Measurements from ENCODE around the gene KCNQ1OT1.

DNA sequence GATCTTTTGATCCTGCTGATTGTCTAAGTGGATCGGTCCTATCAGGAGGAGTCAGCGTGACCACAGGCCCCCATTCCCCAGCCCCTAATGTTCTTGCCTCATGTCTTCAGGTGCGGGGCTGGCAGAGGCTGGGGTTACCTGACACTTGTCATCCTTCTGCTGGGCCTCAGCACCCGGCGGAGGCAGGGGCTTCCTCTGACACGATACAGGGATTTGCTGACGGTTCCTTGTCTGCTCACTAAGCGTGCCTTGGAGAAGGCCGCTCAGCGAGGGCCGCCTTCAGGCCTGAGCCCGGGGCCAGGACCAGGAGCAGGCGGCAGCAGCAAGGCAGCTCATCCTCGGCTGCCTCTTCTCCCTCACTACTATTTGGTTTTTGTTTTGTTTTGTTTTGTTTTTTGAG is 45.7 kb upstream of the KCNQ1OT1 start:
- TF ChIP-seq KLF1 (tag by site-specific recombination; IDR thresholded peaks at IDR 0.05) (no peak), YY1 (tag by site-specific recombination; IDR thresholded peaks at IDR 0.05) (no peak), ZNF501 (tag by site-specific recombination; IDR thresholded peaks at IDR 0.05) (no peak), ZNF302 (tag by site-specific recombination; IDR thresholded peaks at IDR 0.05; ENCODE audit: low read depth) (no peak), GLI4 (tag by site-specific recombination; IDR thresholded peaks at IDR 0.05) (no peak), ZNF529 (tag by site-specific recombination; IDR thresholded peaks at IDR 0.05; ENCODE audit: insufficient replicate concordance) (no peak), GFI1B (tag by site-specific recombination; IDR thresholded peaks at IDR 0.05) (no peak)
- TF ChIP-seq, protein P1, sequence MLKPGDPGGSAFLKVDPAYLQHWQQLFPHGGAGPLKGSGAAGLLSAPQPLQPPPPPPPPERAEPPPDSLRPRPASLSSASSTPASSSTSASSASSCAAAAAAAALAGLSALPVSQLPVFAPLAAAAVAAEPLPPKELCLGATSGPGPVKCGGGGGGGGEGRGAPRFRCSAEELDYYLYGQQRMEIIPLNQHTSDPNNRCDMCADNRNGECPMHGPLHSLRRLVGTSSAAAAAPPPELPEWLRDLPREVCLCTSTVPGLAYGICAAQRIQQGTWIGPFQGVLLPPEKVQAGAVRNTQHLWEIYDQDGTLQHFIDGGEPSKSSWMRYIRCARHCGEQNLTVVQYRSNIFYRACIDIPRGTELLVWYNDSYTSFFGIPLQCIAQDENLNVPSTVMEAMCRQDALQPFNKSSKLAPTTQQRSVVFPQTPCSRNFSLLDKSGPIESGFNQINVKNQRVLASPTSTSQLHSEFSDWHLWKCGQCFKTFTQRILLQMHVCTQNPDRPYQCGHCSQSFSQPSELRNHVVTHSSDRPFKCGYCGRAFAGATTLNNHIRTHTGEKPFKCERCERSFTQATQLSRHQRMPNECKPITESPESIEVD (tag by site-specific recombination; IDR thresholded peaks at IDR 0.05) = no peak
- TF ChIP-seq, protein P2, sequence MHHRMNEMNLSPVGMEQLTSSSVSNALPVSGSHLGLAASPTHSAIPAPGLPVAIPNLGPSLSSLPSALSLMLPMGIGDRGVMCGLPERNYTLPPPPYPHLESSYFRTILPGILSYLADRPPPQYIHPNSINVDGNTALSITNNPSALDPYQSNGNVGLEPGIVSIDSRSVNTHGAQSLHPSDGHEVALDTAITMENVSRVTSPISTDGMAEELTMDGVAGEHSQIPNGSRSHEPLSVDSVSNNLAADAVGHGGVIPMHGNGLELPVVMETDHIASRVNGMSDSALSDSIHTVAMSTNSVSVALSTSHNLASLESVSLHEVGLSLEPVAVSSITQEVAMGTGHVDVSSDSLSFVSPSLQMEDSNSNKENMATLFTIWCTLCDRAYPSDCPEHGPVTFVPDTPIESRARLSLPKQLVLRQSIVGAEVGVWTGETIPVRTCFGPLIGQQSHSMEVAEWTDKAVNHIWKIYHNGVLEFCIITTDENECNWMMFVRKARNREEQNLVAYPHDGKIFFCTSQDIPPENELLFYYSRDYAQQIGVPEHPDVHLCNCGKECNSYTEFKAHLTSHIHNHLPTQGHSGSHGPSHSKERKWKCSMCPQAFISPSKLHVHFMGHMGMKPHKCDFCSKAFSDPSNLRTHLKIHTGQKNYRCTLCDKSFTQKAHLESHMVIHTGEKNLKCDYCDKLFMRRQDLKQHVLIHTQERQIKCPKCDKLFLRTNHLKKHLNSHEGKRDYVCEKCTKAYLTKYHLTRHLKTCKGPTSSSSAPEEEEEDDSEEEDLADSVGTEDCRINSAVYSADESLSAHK (tag by site-specific recombination; IDR thresholded peaks at IDR 0.05) = no peak
- TF ChIP-seq, protein P3, sequence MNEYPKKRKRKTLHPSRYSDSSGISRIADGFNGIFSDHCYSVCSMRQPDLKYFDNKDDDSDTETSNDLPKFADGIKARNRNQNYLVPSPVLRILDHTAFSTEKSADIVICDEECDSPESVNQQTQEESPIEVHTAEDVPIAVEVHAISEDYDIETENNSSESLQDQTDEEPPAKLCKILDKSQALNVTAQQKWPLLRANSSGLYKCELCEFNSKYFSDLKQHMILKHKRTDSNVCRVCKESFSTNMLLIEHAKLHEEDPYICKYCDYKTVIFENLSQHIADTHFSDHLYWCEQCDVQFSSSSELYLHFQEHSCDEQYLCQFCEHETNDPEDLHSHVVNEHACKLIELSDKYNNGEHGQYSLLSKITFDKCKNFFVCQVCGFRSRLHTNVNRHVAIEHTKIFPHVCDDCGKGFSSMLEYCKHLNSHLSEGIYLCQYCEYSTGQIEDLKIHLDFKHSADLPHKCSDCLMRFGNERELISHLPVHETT (tag by site-specific recombination; IDR thresholded peaks at IDR 0.05) = no peak
- TF ChIP-seq, protein P4, sequence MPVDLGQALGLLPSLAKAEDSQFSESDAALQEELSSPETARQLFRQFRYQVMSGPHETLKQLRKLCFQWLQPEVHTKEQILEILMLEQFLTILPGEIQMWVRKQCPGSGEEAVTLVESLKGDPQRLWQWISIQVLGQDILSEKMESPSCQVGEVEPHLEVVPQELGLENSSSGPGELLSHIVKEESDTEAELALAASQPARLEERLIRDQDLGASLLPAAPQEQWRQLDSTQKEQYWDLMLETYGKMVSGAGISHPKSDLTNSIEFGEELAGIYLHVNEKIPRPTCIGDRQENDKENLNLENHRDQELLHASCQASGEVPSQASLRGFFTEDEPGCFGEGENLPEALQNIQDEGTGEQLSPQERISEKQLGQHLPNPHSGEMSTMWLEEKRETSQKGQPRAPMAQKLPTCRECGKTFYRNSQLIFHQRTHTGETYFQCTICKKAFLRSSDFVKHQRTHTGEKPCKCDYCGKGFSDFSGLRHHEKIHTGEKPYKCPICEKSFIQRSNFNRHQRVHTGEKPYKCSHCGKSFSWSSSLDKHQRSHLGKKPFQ (tag by site-specific recombination; IDR thresholded peaks at IDR 0.05) = no peak
- TF ChIP-seq, protein P5, sequence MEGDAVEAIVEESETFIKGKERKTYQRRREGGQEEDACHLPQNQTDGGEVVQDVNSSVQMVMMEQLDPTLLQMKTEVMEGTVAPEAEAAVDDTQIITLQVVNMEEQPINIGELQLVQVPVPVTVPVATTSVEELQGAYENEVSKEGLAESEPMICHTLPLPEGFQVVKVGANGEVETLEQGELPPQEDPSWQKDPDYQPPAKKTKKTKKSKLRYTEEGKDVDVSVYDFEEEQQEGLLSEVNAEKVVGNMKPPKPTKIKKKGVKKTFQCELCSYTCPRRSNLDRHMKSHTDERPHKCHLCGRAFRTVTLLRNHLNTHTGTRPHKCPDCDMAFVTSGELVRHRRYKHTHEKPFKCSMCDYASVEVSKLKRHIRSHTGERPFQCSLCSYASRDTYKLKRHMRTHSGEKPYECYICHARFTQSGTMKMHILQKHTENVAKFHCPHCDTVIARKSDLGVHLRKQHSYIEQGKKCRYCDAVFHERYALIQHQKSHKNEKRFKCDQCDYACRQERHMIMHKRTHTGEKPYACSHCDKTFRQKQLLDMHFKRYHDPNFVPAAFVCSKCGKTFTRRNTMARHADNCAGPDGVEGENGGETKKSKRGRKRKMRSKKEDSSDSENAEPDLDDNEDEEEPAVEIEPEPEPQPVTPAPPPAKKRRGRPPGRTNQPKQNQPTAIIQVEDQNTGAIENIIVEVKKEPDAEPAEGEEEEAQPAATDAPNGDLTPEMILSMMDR (tag by site-specific recombination; IDR thresholded peaks at IDR 0.05) = no peak
- TF ChIP-seq, protein P6, sequence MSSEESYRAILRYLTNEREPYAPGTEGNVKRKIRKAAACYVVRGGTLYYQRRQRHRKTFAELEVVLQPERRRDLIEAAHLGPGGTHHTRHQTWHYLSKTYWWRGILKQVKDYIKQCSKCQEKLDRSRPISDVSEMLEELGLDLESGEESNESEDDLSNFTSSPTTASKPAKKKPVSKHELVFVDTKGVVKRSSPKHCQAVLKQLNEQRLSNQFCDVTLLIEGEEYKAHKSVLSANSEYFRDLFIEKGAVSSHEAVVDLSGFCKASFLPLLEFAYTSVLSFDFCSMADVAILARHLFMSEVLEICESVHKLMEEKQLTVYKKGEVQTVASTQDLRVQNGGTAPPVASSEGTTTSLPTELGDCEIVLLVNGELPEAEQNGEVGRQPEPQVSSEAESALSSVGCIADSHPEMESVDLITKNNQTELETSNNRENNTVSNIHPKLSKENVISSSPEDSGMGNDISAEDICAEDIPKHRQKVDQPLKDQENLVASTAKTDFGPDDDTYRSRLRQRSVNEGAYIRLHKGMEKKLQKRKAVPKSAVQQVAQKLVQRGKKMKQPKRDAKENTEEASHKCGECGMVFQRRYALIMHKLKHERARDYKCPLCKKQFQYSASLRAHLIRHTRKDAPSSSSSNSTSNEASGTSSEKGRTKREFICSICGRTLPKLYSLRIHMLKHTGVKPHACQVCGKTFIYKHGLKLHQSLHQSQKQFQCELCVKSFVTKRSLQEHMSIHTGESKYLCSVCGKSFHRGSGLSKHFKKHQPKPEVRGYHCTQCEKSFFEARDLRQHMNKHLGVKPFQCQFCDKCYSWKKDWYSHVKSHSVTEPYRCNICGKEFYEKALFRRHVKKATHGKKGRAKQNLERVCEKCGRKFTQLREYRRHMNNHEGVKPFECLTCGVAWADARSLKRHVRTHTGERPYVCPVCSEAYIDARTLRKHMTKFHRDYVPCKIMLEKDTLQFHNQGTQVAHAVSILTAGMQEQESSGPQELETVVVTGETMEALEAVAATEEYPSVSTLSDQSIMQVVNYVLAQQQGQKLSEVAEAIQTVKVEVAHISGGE (tag by site-specific recombination; conservative IDR thresholded peaks at IDR 0.05; ENCODE audit: low read depth) = no peak

All from HEK293 (cell line).